Endothelial cell of umbilical vein (primary cell): ENCODE results near the gene PPIP5K1.

Experiments used
- EZH2 ChIP-seq: IDR thresholded peaks from 2 replicates; pipeline ENCODE4 v1.6.1; 2012; ENCODE audit warnings: borderline replicate concordance, low read depth, mild to moderate bottlenecking, moderate library complexity, low read length, inconsistent platforms; ENCODE audit not compliant: severe bottlenecking
- GATA2 ChIP-seq: IDR thresholded peaks from 2 replicates; pipeline ENCODE4 v1.7.0; 2011; ENCODE audit warnings: low read depth, mild to moderate bottlenecking, moderate library complexity, mixed read lengths, low read length; ENCODE audit not compliant: insufficient read length, insufficient read depth
- JUN ChIP-seq: IDR thresholded peaks from 2 replicates; pipeline ENCODE4 v1.6.1; 2011; ENCODE audit warnings: borderline replicate concordance, low read depth; ENCODE audit not compliant: insufficient read length, insufficient read depth
- POLR2A ChIP-seq: IDR thresholded peaks from 2 replicates; pipeline ENCODE4 v1.6.1; 2012; ENCODE audit warnings: low read depth, mild to moderate bottlenecking, control low read depth, low read length
- POLR2AphosphoS5 ChIP-seq: IDR thresholded peaks from 2 replicates; pipeline ENCODE4 v1.6.1; 2012; ENCODE audit warnings: low read depth, mild to moderate bottlenecking, control low read depth, low read length, moderate library complexity; ENCODE audit not compliant: insufficient read depth
- TF ChIP-seq, protein P1 (sequence below), 2 donors: IDR thresholded peaks; 1 replicate in 1 of 2; 2 replicates in 1 of 2; pipeline ENCODE4 v1.5.1; 2011; ENCODE audit warnings: low read length in 2 of 2, mild to moderate bottlenecking in 2 of 2, moderate library complexity in 2 of 2, control low read depth in 1 of 2, inconsistent platforms in 1 of 2, low read depth in 1 of 2; ENCODE audit not compliant: insufficient read depth in 1 of 2; ENCODE audit errors: extremely low read depth in 1 of 2
- TF ChIP-seq, protein P2 (sequence below): IDR thresholded peaks from 2 replicates; pipeline ENCODE4 v1.6.1; 2011; ENCODE audit not compliant: insufficient read depth, insufficient read length

DNA sequence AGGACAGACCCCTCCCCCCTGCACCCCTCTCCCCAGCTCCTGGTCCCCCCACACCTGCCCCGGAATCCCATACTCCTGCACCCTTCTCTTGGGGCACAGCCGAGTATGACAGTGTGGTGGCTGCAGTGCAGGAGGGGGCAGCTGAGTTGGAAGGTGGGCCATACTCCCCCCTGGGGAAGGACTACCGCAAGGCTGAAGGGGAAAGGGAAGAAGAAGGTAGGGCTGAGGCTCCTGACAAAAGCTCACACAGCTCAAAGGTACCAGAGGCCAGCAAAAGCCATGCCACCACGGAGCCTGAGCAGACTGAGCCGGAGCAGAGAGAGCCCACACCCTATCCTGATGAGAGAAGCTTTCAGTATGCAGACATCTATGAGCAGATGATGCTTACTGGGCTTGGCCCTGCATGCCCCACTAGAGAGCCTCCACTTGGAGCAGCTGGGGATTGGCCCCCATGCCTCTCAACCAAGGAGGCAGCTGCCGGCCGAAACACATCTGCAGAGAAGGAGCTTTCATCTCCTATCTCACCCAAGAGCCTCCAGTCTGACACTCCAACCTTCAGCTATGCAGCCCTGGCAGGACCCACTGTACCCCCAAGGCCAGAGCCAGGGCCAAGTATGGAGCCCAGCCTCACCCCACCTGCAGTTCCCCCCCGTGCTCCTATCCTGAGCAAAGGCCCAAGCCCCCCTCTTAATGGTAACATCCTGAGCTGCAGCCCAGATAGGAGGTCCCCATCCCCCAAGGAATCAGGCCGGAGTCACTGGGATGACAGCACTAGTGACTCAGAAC, 62.8 kb downstream of the PPIP5K1 start:
- TF ChIP-seq, protein P1, sequence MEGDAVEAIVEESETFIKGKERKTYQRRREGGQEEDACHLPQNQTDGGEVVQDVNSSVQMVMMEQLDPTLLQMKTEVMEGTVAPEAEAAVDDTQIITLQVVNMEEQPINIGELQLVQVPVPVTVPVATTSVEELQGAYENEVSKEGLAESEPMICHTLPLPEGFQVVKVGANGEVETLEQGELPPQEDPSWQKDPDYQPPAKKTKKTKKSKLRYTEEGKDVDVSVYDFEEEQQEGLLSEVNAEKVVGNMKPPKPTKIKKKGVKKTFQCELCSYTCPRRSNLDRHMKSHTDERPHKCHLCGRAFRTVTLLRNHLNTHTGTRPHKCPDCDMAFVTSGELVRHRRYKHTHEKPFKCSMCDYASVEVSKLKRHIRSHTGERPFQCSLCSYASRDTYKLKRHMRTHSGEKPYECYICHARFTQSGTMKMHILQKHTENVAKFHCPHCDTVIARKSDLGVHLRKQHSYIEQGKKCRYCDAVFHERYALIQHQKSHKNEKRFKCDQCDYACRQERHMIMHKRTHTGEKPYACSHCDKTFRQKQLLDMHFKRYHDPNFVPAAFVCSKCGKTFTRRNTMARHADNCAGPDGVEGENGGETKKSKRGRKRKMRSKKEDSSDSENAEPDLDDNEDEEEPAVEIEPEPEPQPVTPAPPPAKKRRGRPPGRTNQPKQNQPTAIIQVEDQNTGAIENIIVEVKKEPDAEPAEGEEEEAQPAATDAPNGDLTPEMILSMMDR (IDR thresholded peaks at IDR 0.05; ENCODE audit: extremely low read depth in 1 of 2, insufficient read depth in 1 of 2, low read depth in 1 of 2, low read length in 2 of 2): no peak
- no peak for TF ChIP-seq POLR2A
- no peak for TF ChIP-seq JUN
- TF ChIP-seq EZH2: no peak
- no peak for TF ChIP-seq POLR2AphosphoS5
- TF ChIP-seq GATA2: no peak
- TF ChIP-seq, protein P2, sequence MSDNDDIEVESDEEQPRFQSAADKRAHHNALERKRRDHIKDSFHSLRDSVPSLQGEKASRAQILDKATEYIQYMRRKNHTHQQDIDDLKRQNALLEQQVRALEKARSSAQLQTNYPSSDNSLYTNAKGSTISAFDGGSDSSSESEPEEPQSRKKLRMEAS: no peak
